NT2/D1 (cell line): ENCODE results near the gene MTHFSD.

Source experiments
- DNase-seq: peaks from one replicate; pipeline ENCODE4 v3.0.0-alpha.2; 2011; ENCODE audit warnings: low read depth, low spot score
- H3K27me3 ChIP-seq: 2 replicates; pipeline ENCODE4 v1.6.0; 2011; ENCODE audit warnings: mild to moderate bottlenecking; ENCODE audit not compliant: insufficient read length, insufficient read depth
- H3K36me3 ChIP-seq: 2 replicates; pipeline ENCODE4 v1.6.1; 2011; ENCODE audit warnings: mild to moderate bottlenecking, low read length, mixed read lengths; ENCODE audit not compliant: insufficient read depth, insufficient read length
- H3K4me1 ChIP-seq: 2 replicates; pipeline ENCODE4 v1.5.1; 2011; ENCODE audit not compliant: insufficient read depth, insufficient read length
- H3K4me3 ChIP-seq: 2 replicates; pipeline ENCODE4 v1.5.1; 2011; ENCODE audit warnings: low read depth; ENCODE audit not compliant: insufficient read length
- H3K9ac ChIP-seq: 2 replicates; pipeline ENCODE4 v1.6.0; 2011; ENCODE audit warnings: low read depth; ENCODE audit not compliant: insufficient read length
- H3K9me3 ChIP-seq: 2 replicates; pipeline ENCODE4 v1.5.1; 2011; ENCODE audit warnings: mild to moderate bottlenecking, low read length; ENCODE audit not compliant: insufficient read depth
- SUZ12 ChIP-seq: IDR thresholded peaks from 2 replicates; pipeline ENCODE4 v1.6.1; 2011; ENCODE audit not compliant: insufficient read length, insufficient read depth; ENCODE audit errors: extremely low read depth
- YY1 ChIP-seq: IDR thresholded peaks from 2 replicates; pipeline ENCODE4 v1.6.1; 2011; ENCODE audit not compliant: insufficient read length, insufficient read depth
- ZNF274 ChIP-seq: IDR thresholded peaks from 2 replicates; pipeline ENCODE4 v1.6.1; 2011; ENCODE audit warnings: mild to moderate bottlenecking, low read depth, low read length

Gene MTHFSD

DNA sequence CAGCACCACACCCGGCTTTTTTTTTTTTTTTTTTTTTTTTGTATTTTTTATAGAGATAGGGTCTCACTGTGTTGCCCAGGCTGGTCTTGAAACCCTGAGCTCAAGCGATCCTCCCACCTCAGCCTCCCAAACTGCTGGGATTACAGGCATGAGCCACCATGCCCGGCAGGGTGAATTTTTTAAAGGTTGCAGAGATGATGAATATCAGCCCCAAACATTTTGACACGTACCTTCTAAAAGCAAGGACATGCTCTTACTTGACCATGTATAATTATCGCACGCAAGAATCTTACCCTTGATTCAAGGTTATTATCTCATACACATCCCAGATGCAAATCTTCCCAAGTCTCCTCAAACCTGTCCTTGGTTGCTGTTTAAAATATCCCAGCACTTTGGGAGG lies 7.3 kb upstream of the MTHFSD start:
- Histone ChIP-seq H3K4me1 (peaks cover 12% of the 10 kb centered on the region), H3K9ac (no peak overlapping the region), H3K27me3 (peaks cover 37% of the 10 kb centered on the region), H3K36me3 (no peaks in the 10 kb centered on the region), H3K4me3 (no peak overlapping the region), H3K9me3 (no peaks in the 10 kb centered on the region)
- TF ChIP-seq YY1 (no peak), SUZ12 (no peak), ZNF274 (no peak)
- DNase-seq, result no peak

DNA sequence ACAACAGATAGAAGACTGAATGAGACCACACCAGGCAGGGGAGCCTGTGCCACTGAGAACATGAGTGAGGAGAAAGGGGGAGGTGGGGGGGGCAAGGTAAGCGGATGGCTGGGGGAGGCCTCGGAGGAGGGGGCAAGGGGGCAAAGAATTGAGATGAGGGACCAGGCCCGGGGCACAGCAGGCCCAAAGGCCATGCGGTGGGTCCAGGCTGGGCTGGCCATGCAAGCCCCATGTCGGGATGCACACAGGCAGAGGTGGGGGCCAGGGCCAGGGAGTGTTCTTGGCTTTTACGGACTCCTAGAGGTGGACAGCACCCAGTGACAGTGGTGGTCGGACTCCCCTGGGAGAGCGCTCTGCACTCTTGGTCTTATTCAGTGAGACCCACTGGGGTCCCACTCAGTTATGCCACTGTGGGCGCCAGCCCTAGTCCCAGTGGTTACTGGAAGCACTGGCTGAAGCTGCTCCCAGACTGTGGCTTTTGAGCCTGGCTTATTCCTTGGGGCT lies 4.8 kb upstream of the MTHFSD start:
- Histone ChIP-seq H3K9ac (no peak overlapping the region), H3K4me3 (no peak overlapping the region), H3K36me3 (no peaks in the 10 kb centered on the region), H3K27me3 (peaks cover 18% of the 10 kb centered on the region), H3K9me3 (no peaks in the 10 kb centered on the region), H3K4me1 (peaks cover 5% of the 10 kb centered on the region)
- TF ChIP-seq ZNF274, result no peak
- TF ChIP-seq YY1, result no peak
- no peak for TF ChIP-seq SUZ12
- DNase-seq, result no peak

DNA sequence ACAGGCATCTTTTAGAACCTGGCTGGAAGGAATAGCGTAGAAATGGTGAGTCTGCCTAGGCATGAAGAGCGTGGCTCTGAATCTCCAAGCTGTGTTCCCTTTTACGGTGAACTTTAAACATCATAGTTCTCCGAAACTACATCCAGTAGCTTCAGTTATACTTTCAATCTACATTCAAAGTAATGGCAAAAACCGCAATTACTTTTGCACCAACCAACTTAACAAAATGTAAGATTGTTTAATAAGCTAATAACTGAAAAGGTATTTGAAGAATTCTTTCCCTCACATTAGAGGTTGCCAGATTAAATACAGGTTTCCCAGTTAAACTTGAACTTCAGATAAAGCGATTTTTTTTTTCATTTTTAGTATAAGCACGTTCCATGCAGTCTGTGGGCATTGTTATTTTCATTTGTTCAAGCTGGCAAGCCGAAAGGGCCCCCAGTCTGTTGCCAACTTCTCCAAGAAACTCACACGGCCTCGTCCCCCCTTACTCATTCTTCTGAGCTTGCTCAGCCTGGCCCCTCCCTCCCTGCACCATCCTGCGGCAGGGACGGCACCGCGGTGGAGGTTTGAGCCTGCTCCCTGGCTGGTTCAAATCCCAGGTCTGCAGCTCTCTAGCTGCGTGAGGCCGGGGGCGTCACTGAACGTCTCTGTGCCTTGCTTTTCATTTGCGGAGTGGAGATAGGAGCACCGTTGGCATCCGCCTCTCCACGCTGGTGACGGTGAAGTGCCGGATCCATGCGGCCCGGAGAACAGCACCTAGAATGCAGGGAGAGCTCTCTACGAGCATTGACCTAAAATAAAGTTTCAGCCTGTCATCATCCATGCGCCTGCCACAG lies 3.5 kb upstream of the MTHFSD start:
- H3K9me3 ChIP-seq, result 0 out of 2 replicates have a peak, but pooled peaks cover 5% of the 10 kb centered on the region
- H3K9ac ChIP-seq, result peak overlapping the region; percentile 37
- DNase-seq, result no peak
- peaks cover 4% of the 10 kb centered on the region for H3K36me3 ChIP-seq
- no peak overlapping the region for H3K4me3 ChIP-seq
- TF ChIP-seq SUZ12 (no peak), ZNF274 (no peak), YY1 (no peak)
- peaks cover 7% of the 10 kb centered on the region for H3K27me3 ChIP-seq
- H3K4me1 ChIP-seq, result peaks cover 5% of the 10 kb centered on the region

DNA sequence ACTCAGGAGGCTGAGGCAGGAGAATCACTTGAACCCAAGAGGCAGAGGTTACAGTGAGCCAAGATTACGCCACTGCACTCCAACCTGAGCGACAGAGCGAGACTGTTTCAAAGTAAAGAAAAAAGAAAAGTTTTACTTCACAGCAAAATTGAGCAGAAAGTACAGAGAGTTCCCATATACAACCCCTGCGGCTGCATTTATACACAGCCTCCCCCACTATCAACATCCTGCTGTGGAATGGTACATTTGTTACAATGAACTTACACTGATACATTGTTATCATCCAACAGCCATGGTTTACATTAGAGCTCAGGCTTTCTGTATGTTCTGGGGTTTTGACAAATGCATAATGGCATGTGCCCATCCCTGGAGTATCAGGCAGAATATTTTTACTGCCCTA lies 2.6 kb upstream of the MTHFSD start:
- H3K27me3 ChIP-seq, result no peaks in the 10 kb centered on the region
- H3K4me1 ChIP-seq, result peaks cover 3% of the 10 kb centered on the region
- no peak overlapping the region for H3K4me3 ChIP-seq
- 0 out of 2 replicates have a peak, but pooled peaks cover 5% of the 10 kb centered on the region for H3K9me3 ChIP-seq
- no peak for DNase-seq
- peaks cover 14% of the 10 kb centered on the region for H3K36me3 ChIP-seq
- no peak for TF ChIP-seq YY1
- no peak for TF ChIP-seq ZNF274
- no peak for TF ChIP-seq SUZ12
- H3K9ac ChIP-seq, result no peak overlapping the region

DNA sequence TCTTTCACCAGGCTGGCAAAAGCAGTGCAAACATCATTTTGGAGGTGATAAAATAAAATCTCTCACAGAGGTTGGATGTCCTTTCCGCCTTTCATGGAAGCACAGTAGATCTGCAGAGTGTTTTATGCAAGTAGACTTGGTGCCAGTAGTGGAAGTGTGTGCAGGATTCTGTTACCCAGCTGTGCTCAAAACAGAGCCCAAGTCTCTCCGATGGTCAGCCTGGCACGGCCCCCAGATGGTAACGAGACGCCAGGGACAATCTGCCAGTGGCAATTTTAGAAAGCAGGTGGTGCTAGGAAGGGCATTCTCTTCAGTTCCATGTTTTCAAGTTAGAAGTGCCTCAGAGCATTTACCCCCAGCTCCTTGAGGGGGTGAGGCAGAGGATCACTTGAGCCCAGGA lies 1.5 kb upstream of the MTHFSD start:
- peaks cover 22% of the 10 kb centered on the region for H3K36me3 ChIP-seq

DNA sequence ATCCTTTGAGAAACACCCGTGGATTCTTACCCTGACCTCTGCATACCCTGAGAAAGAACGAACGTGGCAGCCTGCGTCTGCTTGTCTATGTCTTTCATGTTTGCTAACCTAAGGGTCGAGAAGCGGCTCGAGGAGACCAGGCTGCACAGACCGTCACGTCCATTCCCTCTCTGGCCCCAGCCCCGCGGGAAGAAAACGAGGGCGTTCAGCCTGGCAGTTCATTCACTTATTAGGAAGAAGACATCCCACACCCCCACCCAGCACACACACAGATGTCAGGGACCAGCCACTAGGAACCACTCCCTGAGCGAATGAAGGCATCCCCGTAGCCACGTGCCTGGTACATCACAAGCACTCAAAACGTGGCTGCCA lies 655 bp upstream of the MTHFSD start:
- Histone ChIP-seq H3K4me3 (peak overlapping the region; percentile 89), H3K9ac (peak overlapping the region; percentile 97), H3K4me1 (peaks cover 3% of the 10 kb centered on the region), H3K9me3 (0 out of 2 replicates have a peak, but pooled peaks cover 5% of the 10 kb centered on the region), H3K36me3 (peaks cover 31% of the 10 kb centered on the region), H3K27me3 (no peaks in the 10 kb centered on the region)
- no peak for DNase-seq
- TF ChIP-seq YY1 (no peak), SUZ12 (no peak), ZNF274 (no peak)

More for the DNA sequence above, 1.5 kb upstream of the MTHFSD start:
- Histone ChIP-seq H3K4me1 (peaks cover 3% of the 10 kb centered on the region), H3K9ac (no peak overlapping the region), H3K4me3 (no peak overlapping the region), H3K27me3 (no peaks in the 10 kb centered on the region), H3K9me3 (0 out of 2 replicates have a peak, but pooled peaks cover 5% of the 10 kb centered on the region)
- TF ChIP-seq SUZ12, result no peak
- TF ChIP-seq ZNF274, result no peak
- TF ChIP-seq YY1, result no peak
- DNase-seq, result no peak

DNA sequence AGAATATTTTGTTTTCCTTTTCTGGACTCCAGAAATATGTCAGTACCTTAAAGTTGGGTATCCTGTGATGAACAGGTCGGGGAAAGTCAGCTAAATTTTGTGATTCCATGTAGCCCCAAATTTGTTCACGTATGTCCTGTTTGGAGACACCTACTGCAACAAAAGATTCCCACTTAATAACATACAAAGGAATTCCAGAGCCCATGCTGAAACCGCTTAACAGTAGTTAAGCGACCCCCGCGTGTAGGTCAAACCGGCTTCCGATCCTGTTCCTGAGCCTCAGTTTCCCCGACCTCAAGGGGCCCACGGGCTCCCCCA lies 477 bp downstream of the MTHFSD start:
- TF ChIP-seq YY1 (no peak), ZNF274 (no peak), SUZ12 (no peak)
- Histone ChIP-seq H3K9me3 (0 out of 2 replicates have a peak, but pooled peaks cover 5% of the 10 kb centered on the region), H3K4me3 (peak overlapping the region; percentile 89), H3K27me3 (no peaks in the 10 kb centered on the region), H3K36me3 (peaks cover 42% of the 10 kb centered on the region), H3K4me1 (peaks cover 3% of the 10 kb centered on the region), H3K9ac (peak overlapping the region; percentile 97)
- DNase-seq, result no peak
